Measurements from ENCODE around the gene GAPDHS. TPM values are rescaled to one million over a fixed set of nuclear protein-coding genes. Genes with fewer than 3 reads are reported as not detected.

Gene GAPDHS
- total and polyA plus RNA-seq, 2 of the 13 experiments (the other 11 are each of a cell fraction or from before 2014, with no cell fraction given): not detected

DNA sequence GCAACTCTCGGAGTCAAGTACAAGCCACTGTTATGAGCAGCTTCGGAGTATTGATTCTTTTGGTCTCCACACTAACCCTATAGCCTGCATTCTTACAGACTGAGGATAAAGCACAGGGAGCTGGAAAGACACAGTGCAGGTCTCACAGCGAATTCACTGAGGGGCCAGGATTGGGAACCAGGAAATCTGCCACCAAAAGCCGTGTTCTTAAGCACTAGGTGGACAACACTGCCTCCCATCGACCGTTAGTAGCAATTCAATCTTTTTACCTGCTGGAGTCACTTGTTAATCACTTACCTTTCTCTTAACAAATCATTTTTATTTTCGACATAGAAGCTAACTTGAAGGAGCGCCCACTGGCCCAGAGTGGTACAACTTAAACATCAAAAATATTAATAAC, 59.0 kb downstream of the GAPDHS start (continued):
- TF ChIP-seq SP140L (CRISPR knock-in tag; IDR thresholded peaks at IDR 0.05; ENCODE audit: borderline replicate concordance): no peak

Other genes starting within 250 kb of the GAPDHS start
- 0.80 and 1.3 TPM in 2 replicates for gene MAG, start 241.3 kb upstream of the GAPDHS start, total RNA-seq (2016; rRNA removed; fragmentation: Illumina TruSeq; extraction: Trizol)
- 0.17 and 0.20 TPM in 2 replicates for gene MAG, start 241.3 kb upstream of the GAPDHS start, polyA plus RNA-seq (2011; rRNA removed)
- 0.49 and 0.71 TPM in 2 replicates for gene CD22, start 204.3 kb upstream of the GAPDHS start, total RNA-seq (2016; rRNA removed; fragmentation: Illumina TruSeq; extraction: Trizol)
- 0.98 and 1.7 TPM in 2 replicates for gene CD22, start 204.3 kb upstream of the GAPDHS start, polyA plus RNA-seq (2011; rRNA removed)
- not detected in 2 replicates for gene FFAR1, start 185.6 kb upstream of the GAPDHS start, total RNA-seq (2016; rRNA removed; fragmentation: Illumina TruSeq; extraction: Trizol)
- gene FFAR1, start 185.6 kb upstream of the GAPDHS start, polyA plus RNA-seq (2011; rRNA removed): not detected in 2 replicates
- not detected in 2 replicates for gene FFAR3, start 175.0 kb upstream of the GAPDHS start, total RNA-seq (2016; rRNA removed; fragmentation: Illumina TruSeq; extraction: Trizol)
- not detected in 2 replicates for gene FFAR3, start 175.0 kb upstream of the GAPDHS start, polyA plus RNA-seq (2011; rRNA removed)
- gene GPR42, start 162.4 kb upstream of the GAPDHS start, total RNA-seq (2016; rRNA removed; fragmentation: Illumina TruSeq; extraction: Trizol): not detected in 2 replicates
- not detected in 2 replicates for gene GPR42, start 162.4 kb upstream of the GAPDHS start, polyA plus RNA-seq (2011; rRNA removed)
- gene FFAR2, start 85.2 kb upstream of the GAPDHS start, total RNA-seq (2016; rRNA removed; fragmentation: Illumina TruSeq; extraction: Trizol): not detected in 2 replicates
- gene FFAR2, start 85.2 kb upstream of the GAPDHS start, polyA plus RNA-seq (2011; rRNA removed): 0.12 and 0.30 TPM in 2 replicates
- gene KRTDAP, start 43.0 kb upstream of the GAPDHS start, total RNA-seq (2016; rRNA removed; fragmentation: Illumina TruSeq; extraction: Trizol): 0.86 TPM in 1 of 2 replicates, not detected in the other
- gene KRTDAP, start 43.0 kb upstream of the GAPDHS start, polyA plus RNA-seq (2011; rRNA removed): 0.67 and 1.5 TPM in 2 replicates
- 57.0 and 57.1 TPM in 2 replicates for gene DMKN, start 19.8 kb upstream of the GAPDHS start, total RNA-seq (2016; rRNA removed; fragmentation: Illumina TruSeq; extraction: Trizol)
- gene DMKN, start 19.8 kb upstream of the GAPDHS start, polyA plus RNA-seq (2011; rRNA removed): 50.8 and 71.8 TPM in 2 replicates
- not detected in 2 replicates for gene SBSN, start 5.1 kb upstream of the GAPDHS start, total RNA-seq (2016; rRNA removed; fragmentation: Illumina TruSeq; extraction: Trizol)
- not detected in 2 replicates for gene SBSN, start 5.1 kb upstream of the GAPDHS start, polyA plus RNA-seq (2011; rRNA removed)
- gene TMEM147, start 12.2 kb downstream of the GAPDHS start, total RNA-seq (2016; rRNA removed; fragmentation: Illumina TruSeq; extraction: Trizol): 85.8 and 141 TPM in 2 replicates
- gene TMEM147, start 12.2 kb downstream of the GAPDHS start, polyA plus RNA-seq (2011; rRNA removed): 176 and 188 TPM in 2 replicates
- gene ATP4A, start 30.2 kb downstream of the GAPDHS start, total RNA-seq (2016; rRNA removed; fragmentation: Illumina TruSeq; extraction: Trizol): 0.11 TPM in 1 of 2 replicates, not detected in the other
- gene ATP4A, start 30.2 kb downstream of the GAPDHS start, polyA plus RNA-seq (2011; rRNA removed): 0.08 and 0.09 TPM in 2 replicates
- gene PMIS2, start 52.7 kb downstream of the GAPDHS start, total RNA-seq (2016; rRNA removed; fragmentation: Illumina TruSeq; extraction: Trizol): not detected in 2 replicates
- not detected in 2 replicates for gene PMIS2, start 52.7 kb downstream of the GAPDHS start, polyA plus RNA-seq (2011; rRNA removed)
- 9.2 and 17.7 TPM in 2 replicates for gene HAUS5, start 79.3 kb downstream of the GAPDHS start, total RNA-seq (2016; rRNA removed; fragmentation: Illumina TruSeq; extraction: Trizol)
- 10.3 and 11.1 TPM in 2 replicates for gene HAUS5, start 79.3 kb downstream of the GAPDHS start, polyA plus RNA-seq (2011; rRNA removed)
- 49.7 and 55.3 TPM in 2 replicates for gene RBM42, start 95.6 kb downstream of the GAPDHS start, total RNA-seq (2016; rRNA removed; fragmentation: Illumina TruSeq; extraction: Trizol)
- gene RBM42, start 95.6 kb downstream of the GAPDHS start, polyA plus RNA-seq (2011; rRNA removed): 27.2 and 30.6 TPM in 2 replicates
- 0.20 and 0.46 TPM in 2 replicates for gene ETV2, start 108.3 kb downstream of the GAPDHS start, total RNA-seq (2016; rRNA removed; fragmentation: Illumina TruSeq; extraction: Trizol)
- gene ETV2, start 108.3 kb downstream of the GAPDHS start, polyA plus RNA-seq (2011; rRNA removed): 0.07 and 0.18 TPM in 2 replicates
- gene COX6B1, start 114.9 kb downstream of the GAPDHS start, total RNA-seq (2016; rRNA removed; fragmentation: Illumina TruSeq; extraction: Trizol): 487 and 598 TPM in 2 replicates
- gene COX6B1, start 114.9 kb downstream of the GAPDHS start, polyA plus RNA-seq (2011; rRNA removed): 469 and 481 TPM in 2 replicates
- not detected in 2 replicates for gene UPK1A, start 133.1 kb downstream of the GAPDHS start, total RNA-seq (2016; rRNA removed; fragmentation: Illumina TruSeq; extraction: Trizol)
- 2.5 and 2.9 TPM in 2 replicates for gene UPK1A, start 133.1 kb downstream of the GAPDHS start, polyA plus RNA-seq (2011; rRNA removed)
- gene ZBTB32, start 171.1 kb downstream of the GAPDHS start, total RNA-seq (2016; rRNA removed; fragmentation: Illumina TruSeq; extraction: Trizol): not detected in 2 replicates
- not detected in 2 replicates for gene ZBTB32, start 171.1 kb downstream of the GAPDHS start, polyA plus RNA-seq (2011; rRNA removed)
- gene KMT2B, start 184.5 kb downstream of the GAPDHS start, total RNA-seq (2016; rRNA removed; fragmentation: Illumina TruSeq; extraction: Trizol): 6.2 TPM in 2 replicates
- gene KMT2B, start 184.5 kb downstream of the GAPDHS start, polyA plus RNA-seq (2011; rRNA removed): 16.9 and 19.2 TPM in 2 replicates
- gene IGFLR1, start 209.0 kb downstream of the GAPDHS start, total RNA-seq (2016; rRNA removed; fragmentation: Illumina TruSeq; extraction: Trizol): 3.4 and 5.4 TPM in 2 replicates
- 7.4 and 8.9 TPM in 2 replicates for gene IGFLR1, start 209.0 kb downstream of the GAPDHS start, polyA plus RNA-seq (2011; rRNA removed)
- 4.7 and 7.9 TPM in 2 replicates for gene U2AF1L4, start 212.0 kb downstream of the GAPDHS start, total RNA-seq (2016; rRNA removed; fragmentation: Illumina TruSeq; extraction: Trizol)
- gene U2AF1L4, start 212.0 kb downstream of the GAPDHS start, polyA plus RNA-seq (2011; rRNA removed): 14.2 and 15.4 TPM in 2 replicates
- gene PSENEN, start 212.2 kb downstream of the GAPDHS start, total RNA-seq (2016; rRNA removed; fragmentation: Illumina TruSeq; extraction: Trizol): 20.0 and 34.2 TPM in 2 replicates
- 16.9 and 22.6 TPM in 2 replicates for gene PSENEN, start 212.2 kb downstream of the GAPDHS start, polyA plus RNA-seq (2011; rRNA removed)
- gene LIN37, start 215.1 kb downstream of the GAPDHS start, total RNA-seq (2016; rRNA removed; fragmentation: Illumina TruSeq; extraction: Trizol): 3.5 and 6.3 TPM in 2 replicates
- gene LIN37, start 215.1 kb downstream of the GAPDHS start, polyA plus RNA-seq (2011; rRNA removed): 8.7 and 8.9 TPM in 2 replicates
- gene HSPB6, start 223.6 kb downstream of the GAPDHS start, total RNA-seq (2016; rRNA removed; fragmentation: Illumina TruSeq; extraction: Trizol): not detected in 2 replicates
- 0.08 and 0.18 TPM in 2 replicates for gene HSPB6, start 223.6 kb downstream of the GAPDHS start, polyA plus RNA-seq (2011; rRNA removed)
- 4.5 and 5.7 TPM in 2 replicates for gene PROSER3, start 224.7 kb downstream of the GAPDHS start, total RNA-seq (2016; rRNA removed; fragmentation: Illumina TruSeq; extraction: Trizol)
- gene PROSER3, start 224.7 kb downstream of the GAPDHS start, polyA plus RNA-seq (2011; rRNA removed): 5.1 and 6.2 TPM in 2 replicates
- 0.83 and 1.3 TPM in 2 replicates for gene ARHGAP33, start 242.1 kb downstream of the GAPDHS start, total RNA-seq (2016; rRNA removed; fragmentation: Illumina TruSeq; extraction: Trizol)
- 2.7 and 4.1 TPM in 2 replicates for gene ARHGAP33, start 242.1 kb downstream of the GAPDHS start, polyA plus RNA-seq (2011; rRNA removed)